K562 (cell line): ENCODE results near the gene SECISBP2. TPM values are rescaled to one million over a fixed set of nuclear protein-coding genes. Genes with fewer than 3 reads are reported as not detected.
A peak's percentile ranks its signal among the peaks of the same experiment; 100 is the strongest.

ENCODE experiments used
- ATAC-seq: fragments of 200-7000 bp; cut with Tn5 transposase; 3 replicates; pipeline ENCODE4 v1.9.1; 2020; ENCODE audit warnings: moderate library complexity
- BruUV-seq: library from RNA; stranded (reverse); fragments of 400-500 nt; replicated peaks from 2 replicates; lab custom pipeline; 2021; lab: Mats Ljungman, UMichigan
- CTCF ChIA-PET: fragments of 300-600 bp; formaldehyde crosslinking; extraction: SDS; loops from one replicate; lab custom pipeline; 2021; ENCODE audit warnings: low intra/inter-chr PET ratio; lab: Yijun Ruan, JAX
- POLR2A ChIA-PET: fragments of 300-600, 350-650 bp; sonication (Branson Sonifier 250); formaldehyde crosslinking; extraction: SDS; loops from one replicate; lab custom pipeline; 2021; ENCODE audit warnings: antibody characterized with exemption, inconsistent platforms; lab: Yijun Ruan, JAX
- DNase-seq, 4 experiments: peaks; one replicate each; pipeline versions ENCODE4 v3.0.0 to v3.0.0-alpha.2; 2011 to 2018; ENCODE audit warnings: low spot score in 3 of 4, mixed read lengths in 3 of 4; ENCODE audit errors: extremely low read depth in 1 of 4
- FAIRE-seq: peaks from 2 replicates; lab custom pipeline; 2011; peaks lifted over from hg19 to GRCh38; lab: Jason Lieb, UNC
- H2AFZ ChIP-seq: 2 replicates; pipeline ENCODE4 v1.6.0; 2011; ENCODE audit warnings: low read depth, low read length, control low read depth, inconsistent platforms
- H3K27ac ChIP-seq: fragments of 200-600 bp; 3 replicates; pipeline ENCODE4 v1.8.0; 2011; ENCODE audit warnings: low read depth, mild to moderate bottlenecking, control low read depth, inconsistent platforms, low read length, moderate library complexity, mixed read lengths; ENCODE audit errors: extremely low read depth
- H3K27me3 ChIP-seq, 2 experiments: fragments of 300-600 bp in 1 of 2; 2 replicates in 1 of 2; 3 replicates in 1 of 2; pipeline versions ENCODE4 v1.6.0 to v1.8.0; 2011; ENCODE audit warnings: inconsistent platforms in 2 of 2, low read length in 2 of 2, mild to moderate bottlenecking in 1 of 2, mixed read lengths in 1 of 2, moderate library complexity in 1 of 2; ENCODE audit not compliant: control insufficient read depth in 2 of 2, insufficient read depth in 2 of 2
- H3K36me3 ChIP-seq: fragments of 300-600 bp; 3 replicates; pipeline ENCODE4 v1.8.0; 2011; ENCODE audit warnings: mild to moderate bottlenecking, low read length, inconsistent platforms; ENCODE audit not compliant: control insufficient read depth, insufficient read depth
- H3K4me1 ChIP-seq, 2 experiments: fragments of 200-600 bp in 1 of 2; replicated peaks in 1 of 2; 2 replicates in 1 of 2; 3 replicates in 1 of 2; pipeline versions ENCODE4 v1.5.1 to v1.8.0; 2011; ENCODE audit warnings: inconsistent platforms in 2 of 2, low read length in 2 of 2, mild to moderate bottlenecking in 1 of 2, mixed read lengths in 1 of 2, moderate library complexity in 1 of 2; ENCODE audit not compliant: control insufficient read depth in 2 of 2, insufficient read depth in 2 of 2
- H3K4me2 ChIP-seq: 2 replicates; pipeline ENCODE4 v1.6.1; 2011; ENCODE audit warnings: low read length, control low read depth, inconsistent platforms, mixed read lengths; ENCODE audit not compliant: insufficient read depth
- H3K4me3 ChIP-seq: fragments of 200-600 bp; sonication (generic), shearing (Covaris generic); 2 replicates; pipeline ENCODE4 v1.5.1; 2016; ENCODE audit warnings: control low read depth, inconsistent platforms
- H3K79me2 ChIP-seq: fragments of 200-600 bp; 3 replicates; pipeline ENCODE4 v1.8.0; 2011; ENCODE audit warnings: low read length, inconsistent platforms; ENCODE audit not compliant: control insufficient read depth, insufficient read depth
- H3K9ac ChIP-seq, 2 experiments: 2 replicates each; pipeline versions ENCODE4 v1.6.0 to v1.6.1; 2011; ENCODE audit warnings: low read depth in 2 of 2, low read length in 2 of 2, control low read depth in 1 of 2, inconsistent platforms in 1 of 2, mild to moderate bottlenecking in 1 of 2, mixed read lengths in 1 of 2; ENCODE audit not compliant: insufficient read depth in 1 of 2
- H3K9me1 ChIP-seq: one replicate; pipeline ENCODE4 v1.6.0; 2011; ENCODE audit warnings: inconsistent platforms, mild to moderate bottlenecking, low read length, moderate library complexity; ENCODE audit not compliant: control insufficient read depth, insufficient read depth
- H3K9me3 ChIP-seq: replicated peaks from 2 replicates; pipeline ENCODE4 v1.5.1; 2011; ENCODE audit warnings: low read depth, low read length, inconsistent platforms; ENCODE audit not compliant: control insufficient read depth, insufficient read depth
- H4K20me1 ChIP-seq: replicated peaks from 2 replicates; pipeline ENCODE4 v1.6.1; 2011; ENCODE audit warnings: low read length, inconsistent platforms, mixed read lengths; ENCODE audit not compliant: control insufficient read depth, insufficient read depth
- C11orf30 ChIP-seq: fragments of 450-650 bp; IDR thresholded peaks from 2 replicates; pipeline ENCODE4 v1.6.1; 2016; ENCODE audit warnings: low read depth, mild to moderate bottlenecking
- CHD7 ChIP-seq: fragments of 200-600 bp; sonication (generic); IDR thresholded peaks from one replicate; pipeline ENCODE4 v1.6.1; 2012; ENCODE audit warnings: mild to moderate bottlenecking, low read depth, low read length, inconsistent platforms
- CREB3L1 ChIP-seq: fragments of 450-650 bp; IDR thresholded peaks from 2 replicates; pipeline ENCODE4 v1.6.1; 2014; ENCODE audit warnings: low read depth, mild to moderate bottlenecking, moderate library complexity, borderline replicate concordance
- DLX4 ChIP-seq: fragments of 250-450 bp; sonication (Bioruptor Pico); IDR thresholded peaks from 2 replicates; pipeline ENCODE4 v1.6.1; 2021; ENCODE audit warnings: mild to moderate bottlenecking
- HMG20B ChIP-seq: fragments of 250-450 bp; sonication (Bioruptor Pico); IDR thresholded peaks from 2 replicates; pipeline ENCODE4 v1.5.0; 2021; ENCODE audit warnings: mild to moderate bottlenecking
- ZNF408 ChIP-seq: fragments of 250-450 bp; sonication (Bioruptor Pico); IDR thresholded peaks from 2 replicates; pipeline ENCODE4 v1.4.0; 2020; ENCODE audit warnings: low read depth, mild to moderate bottlenecking, moderate library complexity
- WGBS: fragments of 100-300 bp; shearing (Covaris generic); methylation state at CpG from one replicate; pipeline ENCODE4 v1.1.6; 2016; ENCODE audit warnings: low coverage, mixed read lengths; ENCODE audit not compliant: insufficient coverage; ENCODE audit errors: missing lambda C conversion rate; 5-methylcytosine and 5-hydroxymethylcytosine counted together
- in situ Hi-C: fragments of 300-500 bp; cut with MboI; formaldehyde crosslinking; loops from 4 replicates; pipeline ENCODE4 v1.15.0; 2018; ENCODE audit warnings: inconsistent platforms, mixed read lengths
- intact Hi-C: fragments of 100-400 bp; cut with micrococcal nuclease; formaldehyde crosslinking; loops from 2 replicates; pipeline ENCODE4 v1.14.2; 2022
- polyA plus RNA-seq, 8 experiments: library from polyadenylated mRNA; depleted of rRNA in 4 of 8; stranded (reverse) in 5 of 8; unstranded in 3 of 8; fragments of >200 nt; fragmentation: Nextera tagmentation in 2 of 8; fragmentation: Illumina TruSeq in 1 of 8; extraction: Ambion mirVana in 2 of 8; extraction: Trizol in 1 of 8; gene quantifications; 2 replicates each; pipeline versions ENCODE4 v1.2.1 to v1.2.3, GENCODE V29; 2011 to 2014; ENCODE audit warnings: inconsistent platforms in 1 of 8, missing spikeins in 1 of 8
- total RNA-seq, 7 experiments: library from RNA; depleted of rRNA in 6 of 7; stranded (reverse); fragments of >200 nt in 6 of 7; fragmentation: Illumina TruSeq in 2 of 7; extraction: Trizol in 2 of 7; gene quantifications; 2 replicates each; pipeline versions ENCODE4 v1.2.1 to v1.2.3, GENCODE V29; 2011 to 2021; ENCODE audit warnings: low replicate concordance in 1 of 7

SECISBP2 gene
- total and polyA plus RNA-seq, 9 of the 15 experiments (the other 6 are each of a cell fraction or from before 2014, with no cell fraction given), result 3.2 to 41.6 (median 26.1) TPM

GRCh38 chr9:89325733-89326132 lies 7.4 kb downstream of the SECISBP2 start (continued):
- TF ChIP-seq C11orf30, result peak; percentile 57; the same call in 1 of the 2 replicates
- TF ChIP-seq CREB3L1, result no peak

- POLR2A ChIA-PET, result interaction anchor here (1.2 kb wide), 1 partner anchor 10 kb away, joined by 5 read pairs; the partner anchor contains the start of gene SECISBP2
- 93% methylated on average over 8 of the region's 8 CpGs for WGBS
- Histone ChIP-seq H3K36me3 (peaks cover 52% of the 10 kb centered on the region), H3K9me1 (no peaks in the 10 kb centered on the region), H3K27ac (no peak overlapping the region), H3K9ac (no peak overlapping the region), H3K4me3 (no peak overlapping the region), H3K9me3 (no peaks in the 10 kb centered on the region), H4K20me1 (no peaks in the 10 kb centered on the region), H3K4me1 (peaks cover 7% of the 10 kb centered on the region in 2 experiments), H3K4me2 (no peak overlapping the region), H3K79me2 (peaks cover 19% of the 10 kb centered on the region), H2AFZ (no peak overlapping the region)
- CTCF ChIA-PET, result no interaction called here
- BruUV-seq, result no TSS peak
- intact Hi-C loops (no loop called here), in situ Hi-C loops (no loop called here)
- no peak for ATAC-seq
- DNase-seq, result no peak
- TF ChIP-seq ZNF408 (CRISPR knock-in tag) (no peak), DLX4 (CRISPR knock-in tag) (no peak), HMG20B (CRISPR knock-in tag) (no peak), CHD7 (no peak)
- TF ChIP-seq, all 486 proteins: peak for 0
- no peak for FAIRE-seq
- H3K27me3 ChIP-seq, result no peaks in the 10 kb centered on the region
Observed at GRCh38 chr9:89328064-89328463, 9.8 kb downstream of the SECISBP2 start.
